Measurements from ENCODE around the gene TSC2.

Gene TSC2

DNA sequence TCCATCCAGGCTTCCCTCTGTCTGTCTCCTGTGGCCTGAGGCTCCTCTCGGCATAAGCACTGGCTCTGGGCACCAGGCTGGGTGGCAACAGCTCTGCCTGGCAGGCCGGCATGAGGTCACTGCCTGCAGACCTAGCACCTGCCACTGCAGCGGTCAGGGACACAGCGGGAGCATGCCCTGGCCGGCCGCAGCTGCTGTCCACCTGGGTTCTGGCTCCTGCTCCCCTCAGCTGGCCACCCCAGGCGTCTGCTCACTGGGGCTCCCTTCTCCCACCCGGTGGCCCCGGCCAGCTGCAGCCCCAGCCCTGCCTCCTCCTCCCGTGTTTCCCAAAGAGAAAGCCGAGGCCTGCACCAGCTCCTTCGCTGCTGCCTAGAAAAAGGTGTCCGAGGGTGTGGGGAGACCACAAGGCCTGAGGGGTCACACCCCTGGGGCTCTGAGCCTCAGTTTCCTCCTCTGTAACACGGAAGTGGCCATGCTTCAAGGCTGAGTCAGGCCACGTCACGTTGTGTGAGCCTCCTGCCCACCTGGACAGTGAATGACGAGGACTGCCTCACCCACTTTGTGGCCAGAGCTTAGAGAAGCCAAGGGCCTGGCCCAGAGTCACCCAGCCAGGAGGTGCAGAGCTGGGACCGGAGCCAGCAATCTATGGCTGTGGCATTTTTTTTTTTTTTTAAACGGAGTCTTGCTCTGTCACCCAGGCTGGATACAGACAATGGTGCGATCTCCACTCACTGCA lies 6.8 kb upstream of the TSC2 start:
- H3K27me3 ChIP-seq (ENCODE audit: low read depth, low read length): no peaks in the 10 kb centered on the region
- H3K4me3 ChIP-seq (ENCODE audit: low read depth in 1 of 2, low read length in 2 of 2): no peak overlapping the region
- peaks cover 0 to 8% of the 10 kb centered on the region in 2 donors for H3K36me3 ChIP-seq (ENCODE audit: control insufficient read depth in 1 of 2, insufficient read depth in 2 of 2, low read length in 2 of 2)
- H3K4me1 ChIP-seq (ENCODE audit: control insufficient read depth in 1 of 2, insufficient read depth in 2 of 2, low read length in 2 of 2): peaks cover 0 to 68% of the 10 kb centered on the region in 2 donors
- no peaks in the 10 kb centered on the region for H3K9me3 ChIP-seq (ENCODE audit: control insufficient read depth in 1 of 2, low read length in 2 of 2)
- H3K27ac ChIP-seq (ENCODE audit: low read length): no peak overlapping the region

DNA sequence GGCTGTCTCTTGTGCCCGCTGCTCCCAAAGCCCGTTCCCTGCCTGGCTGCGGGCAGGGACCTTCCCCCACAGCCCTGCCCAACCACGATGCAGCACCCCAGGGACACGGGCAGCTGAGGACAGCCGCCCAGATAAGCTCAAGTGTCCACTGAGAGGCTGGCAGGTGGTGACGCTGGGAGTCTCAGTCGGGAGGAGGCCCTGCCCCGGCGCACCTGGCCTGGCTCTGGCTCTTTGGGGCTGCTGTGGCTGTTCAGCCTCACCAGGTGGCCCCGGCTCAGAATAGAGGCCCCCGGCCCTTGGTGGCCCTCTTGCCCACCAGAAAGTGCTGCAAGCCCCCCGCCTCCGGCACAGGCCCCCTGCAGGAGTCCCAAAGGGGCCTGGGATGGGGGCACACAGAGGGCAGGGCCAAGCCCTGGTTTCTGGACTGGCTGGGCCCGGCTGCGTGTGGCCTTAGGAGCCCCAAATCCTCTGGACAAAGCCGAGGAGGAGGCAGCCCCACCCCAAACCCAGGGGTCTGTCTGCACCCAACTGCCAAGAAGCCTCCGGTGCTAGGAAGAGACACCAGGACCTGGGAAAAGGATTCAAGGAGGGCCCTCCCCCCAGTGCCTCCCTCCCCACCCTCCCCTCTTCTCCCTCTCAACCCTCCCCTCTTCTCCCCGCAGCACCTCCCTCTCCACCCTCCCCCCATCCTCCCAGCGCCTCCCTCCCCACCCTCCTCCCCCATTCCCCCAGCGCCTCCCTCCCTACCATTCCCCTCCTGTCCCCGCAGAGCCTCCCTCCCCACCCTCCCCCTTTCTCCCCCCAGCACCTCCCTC lies 5.4 kb upstream of the TSC2 start:
- Histone ChIP-seq H3K4me3 (ENCODE audit: low read depth in 1 of 2, low read length in 2 of 2) (no peak overlapping the region), H3K36me3 (ENCODE audit: control insufficient read depth in 1 of 2, insufficient read depth in 2 of 2, low read length in 2 of 2) (peaks cover 0 to 4% of the 10 kb centered on the region in 2 donors), H3K27me3 (ENCODE audit: low read depth, low read length) (no peaks in the 10 kb centered on the region), H3K4me1 (ENCODE audit: control insufficient read depth in 1 of 2, insufficient read depth in 2 of 2, low read length in 2 of 2) (peaks cover 2 to 68% of the 10 kb centered on the region in 2 donors), H3K27ac (ENCODE audit: low read length) (no peak overlapping the region), H3K9me3 (ENCODE audit: control insufficient read depth in 1 of 2, low read length in 2 of 2) (no peaks in the 10 kb centered on the region)

DNA sequence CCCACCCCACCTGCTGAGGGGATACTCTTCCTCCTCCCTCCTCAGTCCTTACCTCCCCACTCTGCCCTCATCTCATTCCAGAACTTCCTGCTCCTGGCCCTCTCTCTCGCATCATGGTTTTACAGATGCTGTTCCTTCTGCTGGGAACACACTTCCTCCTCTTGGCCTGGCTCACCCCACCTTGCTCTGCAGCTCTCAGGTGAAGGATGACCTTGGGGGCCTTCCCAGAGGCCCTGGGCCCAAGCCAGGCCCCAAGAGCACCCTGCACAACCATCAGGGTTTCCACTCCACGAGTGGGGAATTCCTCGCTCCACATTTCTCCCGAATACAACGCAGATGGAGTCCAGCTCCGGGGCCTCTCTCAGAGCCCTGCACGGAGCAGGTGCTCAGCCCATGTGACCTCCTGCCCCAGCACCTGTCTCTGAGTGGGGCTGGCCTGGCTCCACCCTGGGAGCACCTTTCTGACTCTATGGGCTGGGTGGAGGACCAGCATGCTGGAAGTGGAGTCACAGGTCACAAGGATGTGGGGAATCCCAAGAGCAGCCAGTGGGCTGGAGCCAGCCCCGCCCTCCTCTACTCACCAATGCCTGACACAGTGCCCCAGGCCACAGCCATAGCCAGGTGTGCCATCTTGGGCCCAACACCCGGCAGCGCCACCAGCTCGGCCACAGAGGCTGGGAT lies 4.7 kb upstream of the TSC2 start:
- H3K27me3 ChIP-seq (ENCODE audit: low read depth, low read length): no peaks in the 10 kb centered on the region
- H3K4me3 ChIP-seq (ENCODE audit: low read depth in 1 of 2, low read length in 2 of 2): no peak overlapping the region
- H3K27ac ChIP-seq (ENCODE audit: low read length): no peak overlapping the region
- H3K4me1 ChIP-seq (ENCODE audit: control insufficient read depth in 1 of 2, insufficient read depth in 2 of 2, low read length in 2 of 2): peaks cover 2 to 61% of the 10 kb centered on the region in 2 donors
- no peaks in the 10 kb centered on the region for H3K36me3 ChIP-seq (ENCODE audit: control insufficient read depth in 1 of 2, insufficient read depth in 2 of 2, low read length in 2 of 2)
- H3K9me3 ChIP-seq (ENCODE audit: control insufficient read depth in 1 of 2, low read length in 2 of 2): no peaks in the 10 kb centered on the region

DNA sequence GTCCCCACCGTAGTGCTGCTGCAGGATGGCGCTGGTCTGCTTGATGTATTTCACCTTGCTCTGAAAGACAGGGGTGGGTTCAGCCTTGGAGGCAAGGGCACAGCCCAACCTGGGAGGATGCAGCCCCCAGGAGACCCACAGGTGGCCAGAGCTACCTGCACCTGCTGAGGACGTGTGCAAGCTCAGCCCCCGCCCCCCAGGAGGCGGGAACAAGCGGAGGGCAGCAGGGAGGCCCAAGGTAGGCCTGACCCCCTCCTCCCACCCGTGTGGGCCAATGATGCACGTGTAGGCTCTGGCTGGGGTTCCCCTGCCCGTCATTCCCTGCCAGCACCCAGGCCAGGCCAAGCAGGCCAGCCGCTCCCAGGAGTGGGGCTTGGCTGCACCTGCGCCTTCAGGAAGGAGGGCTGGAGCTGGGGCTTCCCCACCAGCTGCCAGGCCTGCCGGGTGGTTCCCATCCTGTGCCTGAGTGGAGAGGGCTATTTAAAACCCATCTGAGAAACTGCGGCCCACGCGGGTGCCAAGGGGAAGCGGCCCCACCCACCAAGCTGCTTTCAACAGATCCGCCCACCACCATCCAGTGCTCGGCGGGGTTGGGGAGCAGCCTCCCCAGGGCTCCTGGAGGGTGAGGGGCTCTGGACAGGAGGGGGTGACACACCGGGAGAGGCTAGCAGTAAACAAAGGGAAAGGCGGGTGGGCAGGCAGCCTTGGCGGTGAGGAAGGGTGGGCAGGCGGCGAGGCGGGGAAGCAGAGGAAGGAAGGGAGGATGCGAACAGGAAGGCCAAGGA lies 3.9 kb upstream of the TSC2 start:
- Histone ChIP-seq H3K9me3 (ENCODE audit: control insufficient read depth in 1 of 2, low read length in 2 of 2) (no peaks in the 10 kb centered on the region), H3K27ac (ENCODE audit: low read length) (no peak overlapping the region), H3K4me3 (ENCODE audit: low read depth in 1 of 2, low read length in 2 of 2) (no peak overlapping the region), H3K27me3 (ENCODE audit: low read depth, low read length) (no peaks in the 10 kb centered on the region), H3K4me1 (ENCODE audit: control insufficient read depth in 1 of 2, insufficient read depth in 2 of 2, low read length in 2 of 2) (peaks cover 7 to 60% of the 10 kb centered on the region in 2 donors), H3K36me3 (ENCODE audit: control insufficient read depth in 1 of 2, insufficient read depth in 2 of 2, low read length in 2 of 2) (no peaks in the 10 kb centered on the region)

DNA sequence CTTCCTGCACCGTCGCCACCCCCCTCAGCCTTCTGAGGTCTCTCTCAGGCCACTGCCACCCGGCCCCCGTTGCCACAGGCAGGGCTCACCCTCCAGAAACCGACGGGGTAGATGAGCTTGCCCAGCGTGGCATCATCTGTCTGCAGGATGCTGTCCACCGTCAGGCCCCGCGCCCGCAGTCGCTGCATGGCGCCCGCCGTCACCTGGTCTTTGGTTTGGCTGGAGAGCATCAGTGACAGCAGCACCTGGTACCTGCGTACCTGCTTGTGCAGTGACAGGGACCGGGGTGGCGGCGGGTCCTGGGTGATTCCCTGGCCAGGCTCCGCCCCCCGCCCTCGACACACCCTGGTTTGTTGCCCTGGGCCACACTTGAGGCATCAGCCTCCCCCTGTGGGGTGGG lies 3.2 kb upstream of the TSC2 start:
- Histone ChIP-seq H3K4me1 (ENCODE audit: control insufficient read depth in 1 of 2, insufficient read depth in 2 of 2, low read length in 2 of 2) (peaks cover 7 to 58% of the 10 kb centered on the region in 2 donors), H3K9me3 (ENCODE audit: control insufficient read depth in 1 of 2, low read length in 2 of 2) (no peaks in the 10 kb centered on the region), H3K27ac (ENCODE audit: low read length) (no peak overlapping the region), H3K27me3 (ENCODE audit: low read depth, low read length) (no peaks in the 10 kb centered on the region), H3K4me3 (ENCODE audit: low read depth in 1 of 2, low read length in 2 of 2) (no peak overlapping the region), H3K36me3 (ENCODE audit: control insufficient read depth in 1 of 2, insufficient read depth in 2 of 2, low read length in 2 of 2) (no peaks in the 10 kb centered on the region)

DNA sequence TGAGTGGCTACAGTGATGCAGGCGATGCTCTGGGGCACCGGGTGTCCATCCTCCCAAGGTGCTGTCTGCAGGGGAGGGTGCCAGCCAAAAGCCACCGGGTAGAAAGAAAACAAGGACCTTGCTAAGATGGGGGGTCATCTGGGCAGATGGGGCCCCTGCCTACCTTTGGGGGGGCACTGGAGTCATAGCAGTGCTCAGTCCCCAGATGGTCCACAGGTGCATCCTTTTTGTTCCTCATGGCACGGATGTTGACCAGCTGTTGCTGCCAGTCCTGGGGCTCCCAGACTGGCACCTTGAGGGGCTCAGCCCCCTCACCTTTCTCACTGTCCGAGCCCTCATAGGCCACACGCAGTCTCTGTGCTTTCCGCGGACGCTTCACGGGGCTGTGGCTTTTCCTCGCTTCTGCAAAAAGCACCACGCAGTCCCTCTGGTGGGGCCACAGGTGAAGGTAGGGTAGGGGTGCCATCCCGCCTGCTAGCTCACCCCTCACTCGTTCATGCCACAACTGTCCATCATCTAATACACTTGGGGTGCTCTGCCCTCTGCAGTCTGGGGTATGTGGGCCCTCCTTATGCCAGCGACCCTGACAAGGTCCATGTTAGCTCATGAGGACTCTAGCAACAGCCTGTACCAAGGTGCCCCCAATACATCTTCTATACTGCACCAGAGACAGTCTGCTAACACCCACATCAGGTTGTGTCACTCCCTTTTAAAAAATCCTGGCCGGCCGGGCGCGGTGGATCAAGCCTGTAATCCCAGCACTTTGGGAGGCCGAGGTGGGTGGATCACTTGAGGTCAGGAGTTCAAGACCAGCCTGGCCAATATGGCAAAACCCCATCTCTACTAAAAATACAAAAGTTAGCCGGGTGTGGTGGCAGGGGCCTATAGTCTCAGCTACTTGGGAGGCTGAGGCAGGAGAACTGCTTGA lies 1.6 kb upstream of the TSC2 start:
- H3K4me1 ChIP-seq (ENCODE audit: control insufficient read depth in 1 of 2, insufficient read depth in 2 of 2, low read length in 2 of 2): peaks cover 7 to 44% of the 10 kb centered on the region in 2 donors
- H3K9me3 ChIP-seq (ENCODE audit: control insufficient read depth in 1 of 2, low read length in 2 of 2): no peaks in the 10 kb centered on the region
- peaks cover 0 to under 1% of the 10 kb centered on the region in 2 donors for H3K36me3 ChIP-seq (ENCODE audit: control insufficient read depth in 1 of 2, insufficient read depth in 2 of 2, low read length in 2 of 2)
- no peaks in the 10 kb centered on the region for H3K27me3 ChIP-seq (ENCODE audit: low read depth, low read length)
- no peak overlapping the region for H3K27ac ChIP-seq (ENCODE audit: low read length)
- H3K4me3 ChIP-seq (ENCODE audit: low read depth in 1 of 2, low read length in 2 of 2): peak overlapping the region in 1 of 2 donors; percentile 98

GRCh38 chr16:2046893-2047329 lies 874 bp upstream of the TSC2 start:
- H3K4me1 ChIP-seq (ENCODE audit: control insufficient read depth in 1 of 2, insufficient read depth in 2 of 2, low read length in 2 of 2): peaks cover 7 to 44% of the 10 kb centered on the region in 2 donors
- H3K4me3 ChIP-seq (ENCODE audit: low read depth in 1 of 2, low read length in 2 of 2): peak overlapping the region; percentile 90 to 98
- H3K27me3 ChIP-seq (ENCODE audit: low read depth, low read length): no peaks in the 10 kb centered on the region
- H3K9me3 ChIP-seq (ENCODE audit: control insufficient read depth in 1 of 2, low read length in 2 of 2): no peaks in the 10 kb centered on the region
- H3K27ac ChIP-seq (ENCODE audit: low read length): no peak overlapping the region
- H3K36me3 ChIP-seq (ENCODE audit: control insufficient read depth in 1 of 2, insufficient read depth in 2 of 2, low read length in 2 of 2): peaks cover 3 to 4% of the 10 kb centered on the region in 2 donors

- Histone ChIP-seq H3K4me1 (ENCODE audit: control insufficient read depth in 1 of 2, insufficient read depth in 2 of 2, low read length in 2 of 2) (peaks cover 7 to 35% of the 10 kb centered on the region in 2 donors), H3K27ac (ENCODE audit: low read length) (peak overlapping the region; percentile 21), H3K4me3 (ENCODE audit: low read depth in 1 of 2, low read length in 2 of 2) (peak overlapping the region; percentile 90 to 98), H3K27me3 (ENCODE audit: low read depth, low read length) (no peaks in the 10 kb centered on the region), H3K36me3 (ENCODE audit: control insufficient read depth in 1 of 2, insufficient read depth in 2 of 2, low read length in 2 of 2) (peaks cover 3 to 14% of the 10 kb centered on the region in 2 donors), H3K9me3 (ENCODE audit: control insufficient read depth in 1 of 2, low read length in 2 of 2) (no peaks in the 10 kb centered on the region)
Measured at GRCh38 chr16:2048116-2048543, 345 bp downstream of the TSC2 start.

GRCh38 chr16:2053211-2053610 lies 5.4 kb downstream of the TSC2 start:
- no peak overlapping the region for H3K4me3 ChIP-seq (ENCODE audit: low read depth in 1 of 2, low read length in 2 of 2)
- peaks cover 23 to 51% of the 10 kb centered on the region in 2 donors for H3K36me3 ChIP-seq (ENCODE audit: control insufficient read depth in 1 of 2, insufficient read depth in 2 of 2, low read length in 2 of 2)
- H3K27me3 ChIP-seq (ENCODE audit: low read depth, low read length): no peaks in the 10 kb centered on the region
- H3K4me1 ChIP-seq (ENCODE audit: control insufficient read depth in 1 of 2, insufficient read depth in 2 of 2, low read length in 2 of 2): peaks cover 5 to 15% of the 10 kb centered on the region in 2 donors
- no peak overlapping the region for H3K27ac ChIP-seq (ENCODE audit: low read length)
- H3K9me3 ChIP-seq (ENCODE audit: control insufficient read depth in 1 of 2, low read length in 2 of 2): no peaks in the 10 kb centered on the region

DNA sequence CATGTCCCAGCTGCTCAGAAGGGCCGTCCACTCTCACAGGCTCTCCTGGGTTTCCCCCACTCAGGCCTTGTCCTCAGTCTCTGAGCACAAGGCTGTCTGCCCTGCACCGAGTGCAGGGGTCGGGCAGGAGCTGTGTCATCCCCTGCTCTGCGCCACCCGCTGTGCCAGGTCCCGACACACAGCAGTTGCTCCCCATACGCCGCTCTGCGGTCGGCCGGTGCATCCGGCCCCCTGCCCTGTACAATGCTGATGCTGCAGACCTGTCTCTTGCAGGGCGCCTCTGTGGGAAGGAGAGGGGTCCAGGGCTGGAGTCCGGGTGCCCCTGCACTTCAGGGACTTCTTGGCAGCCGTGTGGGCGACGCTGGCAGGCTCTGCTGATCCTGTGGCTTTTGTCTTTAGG lies 6.1 kb downstream of the TSC2 start:
- H3K36me3 ChIP-seq (ENCODE audit: control insufficient read depth in 1 of 2, insufficient read depth in 2 of 2, low read length in 2 of 2): peaks cover 23 to 57% of the 10 kb centered on the region in 2 donors
- H3K27ac ChIP-seq (ENCODE audit: low read length): no peak overlapping the region
- H3K4me1 ChIP-seq (ENCODE audit: control insufficient read depth in 1 of 2, insufficient read depth in 2 of 2, low read length in 2 of 2): peaks cover 0 to 9% of the 10 kb centered on the region in 2 donors
- H3K27me3 ChIP-seq (ENCODE audit: low read depth, low read length): no peaks in the 10 kb centered on the region
- no peak overlapping the region for H3K4me3 ChIP-seq (ENCODE audit: low read depth in 1 of 2, low read length in 2 of 2)
- no peaks in the 10 kb centered on the region for H3K9me3 ChIP-seq (ENCODE audit: control insufficient read depth in 1 of 2, low read length in 2 of 2)
